HL-60 (cell line): Measurements from ENCODE around the gene MAD1L1.
"Not testable (repeated sequence)": the region's sequence is repeated elsewhere in the genome, so short reads cannot be mapped to it uniquely, and the experiment has no call there.

Source experiments
- CTCF ChIP-seq: IDR thresholded peaks from one replicate; pipeline ENCODE4 v1.5.1; 2011; ENCODE audit warnings: low read length, control low read depth, inconsistent platforms; ENCODE audit not compliant: insufficient read depth
- GABPA ChIP-seq: IDR thresholded peaks from 2 replicates; pipeline ENCODE4 v1.6.1; 2012; ENCODE audit warnings: low read depth
- POLR2AphosphoS5 ChIP-seq: IDR thresholded peaks from 2 replicates; pipeline ENCODE4 v1.6.1; 2012; ENCODE audit warnings: low read depth
- REST ChIP-seq: IDR thresholded peaks from 2 replicates; pipeline ENCODE4 v1.6.1; 2012; ENCODE audit warnings: low read depth; ENCODE audit not compliant: insufficient replicate concordance
- SPI1 ChIP-seq: IDR thresholded peaks from 2 replicates; pipeline ENCODE4 v1.6.1; 2012; ENCODE audit warnings: low read depth, mild to moderate bottlenecking, borderline replicate concordance

- TF ChIP-seq CTCF, SPI1, REST, POLR2AphosphoS5, GABPA: not testable (repeated sequence)
These were observed 416.3 kb downstream of the MAD1L1 start for GRCh38 chr7:1816451-1816850.
